NCI-H2107 treated with DMSO at 0.1 percent for 48 hours (cell line): ENCODE data around the gene ZNF385B.

Experiments used
- DNase-seq: peaks from one replicate; lab custom pipeline; 2025; ENCODE audit not compliant: unreplicated experiment; lab: John Stamatoyannopoulos, UW

ZNF385B gene

GRCh38 chr2:179749210-179749609, 112.2 kb downstream of the ZNF385B start:
- DNase-seq, result no peak

GRCh38 chr2:179746981-179747380, 114.4 kb downstream of the ZNF385B start:
- DNase-seq, result no peak

- no peak for DNase-seq
Measured at GRCh38 chr2:179745635-179746256, 115.7 kb downstream of the ZNF385B start.

DNA sequence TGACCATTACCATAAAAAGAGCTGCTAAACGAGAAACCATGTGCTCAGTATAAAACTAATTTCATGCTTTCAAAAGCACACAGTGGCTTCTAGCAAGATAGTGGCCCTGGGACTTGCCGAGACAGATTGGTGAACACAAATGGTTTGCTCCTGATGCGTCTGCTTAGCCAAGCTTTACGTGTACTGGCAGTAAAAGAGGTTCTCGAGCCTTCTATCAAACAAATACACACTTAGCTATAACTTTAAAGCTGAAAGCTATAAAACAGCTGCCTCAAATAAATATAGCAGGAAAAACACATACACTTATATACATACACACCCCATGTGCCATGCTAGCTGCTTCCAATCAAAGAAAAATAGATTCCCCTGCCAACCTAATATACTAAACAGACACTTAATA, 117.0 kb downstream of the ZNF385B start:
- no peak for DNase-seq

GRCh38 chr2:179741317-179741716, 120.1 kb downstream of the ZNF385B start:
- DNase-seq, result no peak

DNA sequence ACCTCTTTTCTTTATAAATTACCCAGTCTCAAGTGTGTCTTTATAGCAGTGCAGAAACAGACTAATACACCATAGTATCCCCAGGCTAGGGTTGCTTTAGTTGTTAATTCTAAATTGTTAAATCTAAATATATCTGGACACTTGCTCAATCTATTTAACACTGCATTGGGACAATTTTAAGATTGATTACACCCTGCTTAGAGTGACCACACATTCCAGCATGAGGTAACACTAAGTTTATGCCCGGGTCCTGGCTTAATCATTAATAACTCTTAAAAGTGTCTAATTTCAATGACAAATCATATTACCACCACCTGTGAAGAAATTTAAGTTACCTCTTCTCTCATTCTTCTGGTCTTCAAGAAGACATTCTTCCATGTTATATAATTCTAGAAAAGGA, 131.4 kb downstream of the ZNF385B start:
- DNase-seq, result no peak

- no peak for DNase-seq
Measured at GRCh38 chr2:179726461-179727180, 134.8 kb downstream of the ZNF385B start.

DNA sequence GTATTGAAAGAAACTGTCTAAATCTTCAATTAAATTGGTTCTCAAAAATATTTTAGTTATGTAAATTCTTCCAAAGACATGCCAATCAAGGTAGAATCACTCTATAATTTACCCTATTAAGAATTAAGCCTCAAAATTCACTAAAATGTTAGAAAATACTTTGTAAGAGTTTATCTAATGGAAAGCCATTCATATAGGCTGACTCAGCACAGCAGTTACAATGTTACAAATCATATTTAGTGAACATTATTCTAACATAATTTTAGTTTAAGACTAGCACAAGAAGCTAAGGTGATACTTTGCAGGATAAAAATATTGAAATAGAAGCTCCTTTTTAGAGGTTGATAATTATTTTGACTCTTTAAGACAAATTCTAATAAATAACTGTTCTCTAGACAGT, 137.0 kb downstream of the ZNF385B start:
- DNase-seq, result no peak

- no peak for DNase-seq
Measured at GRCh38 chr2:179720173-179720772, 141.1 kb downstream of the ZNF385B start.

DNA sequence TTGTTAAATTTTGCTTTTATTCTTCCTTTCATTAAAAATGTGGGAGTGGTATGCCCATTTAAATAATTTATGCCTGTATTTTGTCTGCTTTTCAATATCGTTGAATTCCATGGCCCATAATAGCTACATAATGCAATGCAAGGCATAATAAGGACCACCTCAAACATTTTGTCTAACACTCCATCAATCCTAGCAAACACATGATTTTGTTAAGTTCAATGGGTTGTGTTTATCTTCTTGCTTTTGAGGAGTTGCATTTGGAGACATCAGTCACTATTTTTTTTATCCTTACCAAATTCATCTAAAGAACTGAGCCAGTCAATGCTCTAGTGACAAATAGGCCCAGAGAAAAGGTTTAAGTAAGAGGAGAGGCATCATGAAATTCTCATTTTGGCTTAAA, 145.5 kb downstream of the ZNF385B start:
- DNase-seq, result no peak

GRCh38 chr2:179715196-179715595, 146.2 kb downstream of the ZNF385B start:
- no peak for DNase-seq

DNA sequence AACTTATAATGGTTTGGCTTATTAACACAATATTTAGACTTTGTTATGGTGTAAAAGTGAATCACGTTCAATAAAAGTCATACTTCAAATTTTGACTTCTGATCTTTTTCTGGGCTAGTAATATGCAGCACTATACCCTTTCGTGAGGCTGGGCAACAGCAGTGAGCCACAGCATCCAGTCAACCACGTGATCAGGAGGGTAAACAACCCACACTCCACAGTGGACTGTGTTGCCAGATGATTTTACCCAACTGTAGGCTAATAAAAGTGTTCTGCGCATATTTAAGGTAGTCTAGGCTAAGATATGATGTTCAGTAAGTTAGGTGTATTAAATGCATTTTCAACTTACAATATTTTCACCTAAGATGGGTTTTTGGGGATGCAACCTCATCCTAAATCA, 148.6 kb downstream of the ZNF385B start:
- no peak for DNase-seq

DNA sequence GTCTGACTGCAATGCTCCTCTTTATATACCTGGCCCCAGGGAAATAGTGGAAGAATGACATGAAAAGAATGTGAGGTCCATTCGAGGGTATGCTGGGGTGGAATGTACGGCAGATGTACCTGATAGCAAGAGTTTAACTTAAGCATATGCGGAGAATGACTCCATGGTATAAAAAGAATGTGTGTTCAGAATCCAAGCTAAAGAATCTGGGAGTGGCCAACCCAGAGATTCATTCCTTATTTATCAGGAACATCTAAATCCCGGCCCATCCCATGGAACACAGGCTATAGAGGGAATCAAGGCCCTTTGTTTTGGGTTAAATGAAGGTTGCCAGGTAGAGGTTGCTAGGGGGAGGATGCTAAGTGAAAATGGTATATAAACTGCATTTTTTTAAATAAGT, 150.0 kb downstream of the ZNF385B start:
- no peak for DNase-seq

DNA sequence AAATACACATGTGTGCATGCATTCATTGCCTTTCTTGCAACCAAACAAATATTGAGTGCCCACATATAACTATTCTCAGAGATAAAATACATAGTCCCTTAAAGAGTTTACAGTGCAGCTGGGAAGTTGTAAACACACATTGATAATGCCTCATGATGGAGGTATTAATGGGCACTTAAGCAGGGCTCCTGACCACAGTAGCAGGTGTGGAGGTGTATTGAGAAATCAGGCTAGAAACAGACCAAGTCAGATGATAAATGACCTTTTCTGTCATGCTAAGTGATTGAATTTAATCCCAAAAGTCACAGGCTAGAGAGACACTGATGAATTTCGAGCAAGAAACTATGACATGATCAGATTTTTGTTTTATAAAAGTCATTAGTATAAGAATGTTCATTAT, 157.7 kb downstream of the ZNF385B start:
- peak; percentile 81 for DNase-seq

DNA sequence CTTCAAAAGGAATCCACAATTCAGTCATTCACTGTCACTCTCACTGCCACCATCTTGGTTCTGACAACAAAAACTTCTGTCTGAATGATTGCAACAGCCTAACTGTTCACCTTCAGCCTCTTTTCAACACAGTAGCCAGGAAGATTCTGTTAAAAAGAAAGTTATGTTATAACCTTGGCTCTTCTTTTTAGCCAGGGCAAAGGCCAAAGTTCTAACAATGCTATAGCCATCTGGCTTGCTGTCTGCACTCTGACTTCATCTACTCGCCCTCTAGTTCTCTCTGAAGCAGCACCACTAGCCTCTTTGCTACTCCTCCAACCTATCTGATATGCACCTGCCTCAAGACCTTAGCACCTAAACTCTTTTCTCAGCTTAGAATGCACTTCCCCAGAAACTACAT, 158.5 kb downstream of the ZNF385B start:
- DNase-seq, result no peak

DNA sequence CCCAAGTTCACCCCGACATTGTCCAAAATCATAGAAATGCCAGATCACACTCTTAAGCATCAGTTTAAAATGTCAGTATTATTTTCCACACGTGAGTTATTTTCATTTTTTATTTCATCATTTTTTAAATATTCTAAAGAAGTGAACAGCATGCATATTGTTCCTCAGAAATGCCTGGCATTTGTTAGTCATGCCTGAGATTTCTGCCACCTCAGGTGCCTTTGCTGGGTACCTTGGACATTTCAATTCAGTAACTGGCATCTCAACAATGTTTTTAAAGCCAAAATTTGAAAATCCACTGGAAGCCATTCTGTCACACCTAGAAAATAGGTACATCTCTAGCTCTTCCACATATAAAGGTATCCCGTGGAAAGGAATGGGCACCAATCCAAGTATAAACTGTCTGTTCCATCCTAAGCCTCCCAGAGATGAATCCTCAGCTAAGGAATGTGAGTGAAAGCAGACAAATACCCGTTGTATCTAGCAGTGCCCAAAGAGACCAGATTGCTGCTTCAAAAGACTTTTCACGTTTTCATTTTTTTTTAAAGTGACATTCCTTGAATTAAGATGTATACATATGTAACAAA, 159.8 kb downstream of the ZNF385B start:
- no peak for DNase-seq

- no peak for DNase-seq
Measured at GRCh38 chr2:179695486-179695885, 165.9 kb downstream of the ZNF385B start.

GRCh38 chr2:179694963-179695362, 166.4 kb downstream of the ZNF385B start:
- no peak for DNase-seq

GRCh38 chr2:179692610-179693009, 168.8 kb downstream of the ZNF385B start:
- DNase-seq, result no peak

- DNase-seq, result no peak
Measured at GRCh38 chr2:179692043-179692442, 169.4 kb downstream of the ZNF385B start.

- no peak for DNase-seq
Measured at GRCh38 chr2:179691235-179691634, 170.2 kb downstream of the ZNF385B start.

GRCh38 chr2:179686718-179687342, 174.6 kb downstream of the ZNF385B start:
- no peak for DNase-seq
